HEK293 (cell line): ENCODE measurements around the gene QRICH1.

Source experiments
- CTCF ChIA-PET: fragments of 350-600 bp; formaldehyde crosslinking; extraction: SDS; loops from one replicate; lab custom pipeline; 2021; ENCODE audit warnings: antibody characterized with exemption; lab: Yijun Ruan, JAX
- POLR2A ChIA-PET: fragments of 300-600 bp; formaldehyde crosslinking; extraction: SDS; loops from one replicate; lab custom pipeline; 2020; ENCODE audit warnings: antibody characterized with exemption, inconsistent platforms; lab: Yijun Ruan, JAX
- H3K27ac ChIP-seq: fragments of 200-500 bp; sonication (Bioruptor generic); 2 replicates; pipeline ENCODE4 v1.5.1; 2014; ENCODE audit warnings: low read depth, low read length, control low read depth, inconsistent platforms; ENCODE audit errors: extremely low read depth
- H3K36me3 ChIP-seq, 2 experiments: fragments of 200-500 bp in 1 of 2; sonication (Bioruptor generic) in 1 of 2; 1 replicate in 1 of 2; 2 replicates in 1 of 2; pipeline ENCODE4 v1.5.1; 2014 to 2017; ENCODE audit warnings: inconsistent platforms in 2 of 2, low read length in 2 of 2; ENCODE audit not compliant: control insufficient read depth in 2 of 2, insufficient read depth in 1 of 2
- H3K4me1 ChIP-seq: fragments of 200-500 bp; sonication (Bioruptor generic); 2 replicates; pipeline ENCODE4 v1.5.1; 2014; ENCODE audit warnings: mild to moderate bottlenecking, low read length, inconsistent platforms; ENCODE audit not compliant: control insufficient read depth, insufficient read depth
- H3K4me3 ChIP-seq: 2 replicates; pipeline ENCODE4 v1.5.1; 2011; ENCODE audit warnings: low read depth, mild to moderate bottlenecking, control low read depth, low read length, moderate library complexity
- H3K9me3 ChIP-seq: fragments of 200-500 bp; sonication (Bioruptor generic); 2 replicates; pipeline ENCODE4 v1.5.1; 2014; ENCODE audit warnings: low read depth, low read length, inconsistent platforms; ENCODE audit not compliant: control insufficient read depth, insufficient read depth
- GLIS2 ChIP-seq: fragments of 450-650 bp; formaldehyde crosslinking; IDR thresholded peaks from 2 replicates; pipeline ENCODE4 v1.5.1; 2016; ENCODE audit warnings: missing biosample characterization, missing genetic modification characterization
- KLF8 ChIP-seq: fragments of 450-650 bp; formaldehyde crosslinking; IDR thresholded peaks from 2 replicates; pipeline ENCODE4 v1.5.1; 2016; ENCODE audit warnings: missing biosample characterization, missing genetic modification characterization
- PRDM1 ChIP-seq: fragments of 450-650 bp; formaldehyde crosslinking; IDR thresholded peaks from 2 replicates; pipeline ENCODE4; 2016; ENCODE audit warnings: missing biosample characterization, missing genetic modification characterization
- TRIM28 ChIP-seq: IDR thresholded peaks from 2 replicates; pipeline ENCODE4 v1.6.1; 2011; ENCODE audit warnings: low read length, control low read depth, borderline replicate concordance
- ZFP37 ChIP-seq: fragments of 450-650 bp; formaldehyde crosslinking; IDR thresholded peaks from 2 replicates; pipeline ENCODE4 v1.5.1; 2016; ENCODE audit warnings: missing biosample characterization, missing genetic modification characterization
- ZNF157 ChIP-seq: fragments of 450-650 bp; formaldehyde crosslinking; IDR thresholded peaks from 2 replicates; pipeline ENCODE4 v1.5.1; 2016; ENCODE audit warnings: missing biosample characterization, missing genetic modification characterization
- ZNF202 ChIP-seq: fragments of 450-650 bp; formaldehyde crosslinking; IDR thresholded peaks from 2 replicates; pipeline ENCODE4 v1.5.1; 2016; ENCODE audit warnings: missing biosample characterization, missing genetic modification characterization, borderline replicate concordance
- ZNF248 ChIP-seq: fragments of 450-650 bp; formaldehyde crosslinking; IDR thresholded peaks from 2 replicates; pipeline ENCODE4 v1.5.1; 2017; ENCODE audit warnings: missing biosample characterization, missing genetic modification characterization
- ZNF274 ChIP-seq, 2 experiments: fragments of 200-500 bp in 1 of 2; fragments of 450-650 bp in 1 of 2; sonication (Bioruptor generic) in 1 of 2; formaldehyde crosslinking in 1 of 2; IDR thresholded peaks; 2 replicates each; pipeline versions ENCODE4 v1.5.1 to v1.6.1; 2014 to 2016; ENCODE audit warnings: borderline replicate concordance in 1 of 2, inconsistent platforms in 1 of 2, low read length in 1 of 2, missing biosample characterization in 1 of 2, missing genetic modification characterization in 1 of 2
- ZNF426 ChIP-seq: fragments of 450-650 bp; formaldehyde crosslinking; IDR thresholded peaks from 2 replicates; pipeline ENCODE4 v1.5.1; 2017; ENCODE audit warnings: missing biosample characterization, missing genetic modification characterization, mild to moderate bottlenecking, inconsistent platforms, moderate library complexity
- ZNF433 ChIP-seq: fragments of 450-650 bp; formaldehyde crosslinking; IDR thresholded peaks from 2 replicates; pipeline ENCODE4 v1.5.1; 2016; ENCODE audit warnings: missing biosample characterization, missing genetic modification characterization, low read depth
- ZNF529 ChIP-seq: fragments of 450-650 bp; formaldehyde crosslinking; IDR thresholded peaks from 2 replicates; pipeline ENCODE4 v1.5.1; 2017; ENCODE audit warnings: missing genetic modification characterization, missing biosample characterization; ENCODE audit not compliant: insufficient replicate concordance
- ZNF785 ChIP-seq: fragments of 450-650 bp; formaldehyde crosslinking; IDR thresholded peaks from 2 replicates; pipeline ENCODE4 v1.5.1; 2016; ENCODE audit warnings: missing biosample characterization, missing genetic modification characterization
- TF ChIP-seq, protein P1 (sequence below): fragments of 450-650 bp; formaldehyde crosslinking; IDR thresholded peaks from 2 replicates; pipeline ENCODE4 v1.5.1; 2016; ENCODE audit warnings: missing biosample characterization, missing genetic modification characterization
- TF ChIP-seq, protein P2 (sequence below): fragments of 450-650 bp; formaldehyde crosslinking; IDR thresholded peaks from 2 replicates; pipeline ENCODE4 v1.5.1; 2016; ENCODE audit warnings: missing biosample characterization, missing genetic modification characterization
- TF ChIP-seq, protein P3 (sequence below): fragments of 450-650 bp; formaldehyde crosslinking; IDR thresholded peaks from 2 replicates; pipeline ENCODE4 v1.5.1; 2016; ENCODE audit warnings: missing biosample characterization, missing genetic modification characterization
- TF ChIP-seq, protein P4 (sequence below): fragments of 450-650 bp; formaldehyde crosslinking; IDR thresholded peaks from 2 replicates; pipeline ENCODE4 v1.5.1; 2017; ENCODE audit warnings: missing biosample characterization, missing genetic modification characterization
- TF ChIP-seq, protein P5 (sequence below): fragments of 450-650 bp; formaldehyde crosslinking; IDR thresholded peaks from 2 replicates; pipeline ENCODE4 v1.5.1; 2016; ENCODE audit warnings: missing biosample characterization, missing genetic modification characterization, borderline replicate concordance
- TF ChIP-seq, protein P6 (sequence below): fragments of 450-650 bp; formaldehyde crosslinking; IDR thresholded peaks from 2 replicates; pipeline ENCODE4 v1.5.1; 2016; ENCODE audit warnings: missing biosample characterization, missing genetic modification characterization
- TF ChIP-seq, protein P7 (sequence below): fragments of 450-650 bp; formaldehyde crosslinking; IDR thresholded peaks from 2 replicates; pipeline ENCODE4 v1.5.1; 2017; ENCODE audit warnings: missing biosample characterization, mild to moderate bottlenecking, missing genetic modification characterization, moderate library complexity

Gene QRICH1

DNA sequence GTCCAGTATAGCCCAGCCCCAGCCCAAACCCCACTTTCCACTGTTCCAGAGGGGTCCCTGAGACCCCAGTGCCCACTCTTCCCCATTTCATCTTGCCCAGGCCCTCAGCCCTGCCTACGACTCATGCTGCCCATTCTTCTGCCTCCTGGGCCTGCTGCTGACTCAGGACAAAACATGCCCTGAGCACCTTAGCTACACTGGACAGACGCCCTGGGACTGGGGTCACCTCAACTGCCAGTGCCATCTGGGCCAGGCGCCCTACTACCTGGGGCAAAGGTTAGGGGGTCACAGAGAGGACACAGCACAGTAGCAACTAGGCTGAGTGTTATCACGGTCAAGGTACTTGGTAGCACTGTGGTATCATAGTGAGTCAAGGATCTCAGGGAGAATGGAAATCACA is 41.6 kb upstream of the QRICH1 start:
- Histone ChIP-seq H3K9me3 (no peaks in the 10 kb centered on the region), H3K4me3 (no peak overlapping the region), H3K36me3 (peaks cover 0 to 13% of the 10 kb centered on the region in 2 experiments; a peak in 1 of 3 replicates), H3K4me1 (no peaks in the 10 kb centered on the region; the same call in 1 of the 2 replicates)
- CTCF ChIA-PET, result interaction anchor here (0.6 kb wide), 1 partner anchor 246 kb away, joined by 3 read pairs; no protein-coding TSS in a partner anchor
- POLR2A ChIA-PET, result no interaction called here
- no peak for TF ChIP-seq ZNF202 (tag by site-specific recombination)
- no peak for TF ChIP-seq TRIM28
- TF ChIP-seq, protein P1, sequence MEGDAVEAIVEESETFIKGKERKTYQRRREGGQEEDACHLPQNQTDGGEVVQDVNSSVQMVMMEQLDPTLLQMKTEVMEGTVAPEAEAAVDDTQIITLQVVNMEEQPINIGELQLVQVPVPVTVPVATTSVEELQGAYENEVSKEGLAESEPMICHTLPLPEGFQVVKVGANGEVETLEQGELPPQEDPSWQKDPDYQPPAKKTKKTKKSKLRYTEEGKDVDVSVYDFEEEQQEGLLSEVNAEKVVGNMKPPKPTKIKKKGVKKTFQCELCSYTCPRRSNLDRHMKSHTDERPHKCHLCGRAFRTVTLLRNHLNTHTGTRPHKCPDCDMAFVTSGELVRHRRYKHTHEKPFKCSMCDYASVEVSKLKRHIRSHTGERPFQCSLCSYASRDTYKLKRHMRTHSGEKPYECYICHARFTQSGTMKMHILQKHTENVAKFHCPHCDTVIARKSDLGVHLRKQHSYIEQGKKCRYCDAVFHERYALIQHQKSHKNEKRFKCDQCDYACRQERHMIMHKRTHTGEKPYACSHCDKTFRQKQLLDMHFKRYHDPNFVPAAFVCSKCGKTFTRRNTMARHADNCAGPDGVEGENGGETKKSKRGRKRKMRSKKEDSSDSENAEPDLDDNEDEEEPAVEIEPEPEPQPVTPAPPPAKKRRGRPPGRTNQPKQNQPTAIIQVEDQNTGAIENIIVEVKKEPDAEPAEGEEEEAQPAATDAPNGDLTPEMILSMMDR (tag by site-specific recombination), result no peak
- TF ChIP-seq PRDM1 (tag by site-specific recombination), result no peak
- TF ChIP-seq ZNF426 (tag by site-specific recombination), result no peak
- no peak for TF ChIP-seq GLIS2 (tag by site-specific recombination)
- TF ChIP-seq, protein P2, sequence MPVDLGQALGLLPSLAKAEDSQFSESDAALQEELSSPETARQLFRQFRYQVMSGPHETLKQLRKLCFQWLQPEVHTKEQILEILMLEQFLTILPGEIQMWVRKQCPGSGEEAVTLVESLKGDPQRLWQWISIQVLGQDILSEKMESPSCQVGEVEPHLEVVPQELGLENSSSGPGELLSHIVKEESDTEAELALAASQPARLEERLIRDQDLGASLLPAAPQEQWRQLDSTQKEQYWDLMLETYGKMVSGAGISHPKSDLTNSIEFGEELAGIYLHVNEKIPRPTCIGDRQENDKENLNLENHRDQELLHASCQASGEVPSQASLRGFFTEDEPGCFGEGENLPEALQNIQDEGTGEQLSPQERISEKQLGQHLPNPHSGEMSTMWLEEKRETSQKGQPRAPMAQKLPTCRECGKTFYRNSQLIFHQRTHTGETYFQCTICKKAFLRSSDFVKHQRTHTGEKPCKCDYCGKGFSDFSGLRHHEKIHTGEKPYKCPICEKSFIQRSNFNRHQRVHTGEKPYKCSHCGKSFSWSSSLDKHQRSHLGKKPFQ (tag by site-specific recombination), result no peak
- no peak for TF ChIP-seq ZNF274 (IDR thresholded peaks at IDR 0.05; ENCODE audit: low read length)
- no peak for TF ChIP-seq ZNF274 (tag by site-specific recombination; IDR thresholded peaks at IDR 0.05; ENCODE audit: borderline replicate concordance)
- TF ChIP-seq ZNF248, result no peak
- TF ChIP-seq, protein P3, sequence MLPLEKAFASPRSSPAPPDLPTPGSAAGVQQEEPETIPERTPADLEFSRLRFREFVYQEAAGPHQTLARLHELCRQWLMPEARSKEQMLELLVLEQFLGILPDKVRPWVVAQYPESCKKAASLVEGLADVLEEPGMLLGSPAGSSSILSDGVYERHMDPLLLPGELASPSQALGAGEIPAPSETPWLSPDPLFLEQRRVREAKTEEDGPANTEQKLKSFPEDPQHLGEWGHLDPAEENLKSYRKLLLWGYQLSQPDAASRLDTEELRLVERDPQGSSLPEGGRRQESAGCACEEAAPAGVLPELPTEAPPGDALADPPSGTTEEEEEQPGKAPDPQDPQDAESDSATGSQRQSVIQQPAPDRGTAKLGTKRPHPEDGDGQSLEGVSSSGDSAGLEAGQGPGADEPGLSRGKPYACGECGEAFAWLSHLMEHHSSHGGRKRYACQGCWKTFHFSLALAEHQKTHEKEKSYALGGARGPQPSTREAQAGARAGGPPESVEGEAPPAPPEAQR, result no peak
- TF ChIP-seq, protein P4, sequence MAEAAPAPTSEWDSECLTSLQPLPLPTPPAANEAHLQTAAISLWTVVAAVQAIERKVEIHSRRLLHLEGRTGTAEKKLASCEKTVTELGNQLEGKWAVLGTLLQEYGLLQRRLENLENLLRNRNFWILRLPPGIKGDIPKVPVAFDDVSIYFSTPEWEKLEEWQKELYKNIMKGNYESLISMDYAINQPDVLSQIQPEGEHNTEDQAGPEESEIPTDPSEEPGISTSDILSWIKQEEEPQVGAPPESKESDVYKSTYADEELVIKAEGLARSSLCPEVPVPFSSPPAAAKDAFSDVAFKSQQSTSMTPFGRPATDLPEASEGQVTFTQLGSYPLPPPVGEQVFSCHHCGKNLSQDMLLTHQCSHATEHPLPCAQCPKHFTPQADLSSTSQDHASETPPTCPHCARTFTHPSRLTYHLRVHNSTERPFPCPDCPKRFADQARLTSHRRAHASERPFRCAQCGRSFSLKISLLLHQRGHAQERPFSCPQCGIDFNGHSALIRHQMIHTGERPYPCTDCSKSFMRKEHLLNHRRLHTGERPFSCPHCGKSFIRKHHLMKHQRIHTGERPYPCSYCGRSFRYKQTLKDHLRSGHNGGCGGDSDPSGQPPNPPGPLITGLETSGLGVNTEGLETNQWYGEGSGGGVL (tag by site-specific recombination), result no peak
- TF ChIP-seq ZNF433 (tag by site-specific recombination), result no peak
- TF ChIP-seq, all 188 proteins: peak for 0
- no peak overlapping the region for H3K27ac ChIP-seq

DNA sequence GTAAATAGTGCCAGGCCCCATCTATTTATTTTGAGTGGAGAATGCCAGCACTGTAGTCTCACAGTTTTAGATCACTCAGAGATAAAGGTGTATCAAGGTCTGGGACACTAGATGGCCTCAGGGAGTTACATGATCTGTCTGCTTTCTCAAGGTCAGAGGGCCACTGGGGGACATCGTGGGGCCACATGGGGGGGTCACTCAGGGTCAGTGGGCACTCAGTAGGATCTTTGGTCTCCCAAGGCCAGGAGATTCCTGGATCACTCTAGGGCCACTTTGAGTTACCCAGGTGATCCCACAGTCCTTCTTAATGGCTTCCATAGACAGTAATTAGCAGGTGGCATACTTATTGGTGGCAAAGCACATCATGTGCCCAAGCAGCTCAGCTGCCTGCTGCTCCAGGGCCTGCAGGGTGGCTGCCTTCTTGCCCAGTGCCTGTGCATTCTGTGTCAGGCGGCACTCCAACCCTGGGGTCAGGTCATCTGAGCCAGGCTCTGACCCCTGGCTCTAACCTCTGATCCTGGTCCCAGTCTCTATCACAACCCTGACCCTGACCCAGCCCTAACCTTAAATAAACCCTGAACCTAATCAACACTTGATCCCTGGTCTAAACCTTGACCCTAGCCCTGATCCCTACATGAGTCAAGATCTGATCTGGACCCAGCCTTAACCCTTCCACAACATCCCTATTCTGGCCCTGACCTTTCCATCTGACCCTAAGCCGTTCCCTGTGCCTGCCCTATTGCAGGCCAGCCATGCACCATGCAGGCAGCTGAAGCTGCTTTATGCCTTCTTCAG is 40.8 kb upstream of the QRICH1 start:
- Histone ChIP-seq H3K27ac (no peak overlapping the region), H3K4me1 (no peaks in the 10 kb centered on the region; the same call in 1 of the 2 replicates), H3K9me3 (no peaks in the 10 kb centered on the region), H3K4me3 (no peak overlapping the region), H3K36me3 (peaks cover 0 to 21% of the 10 kb centered on the region in 2 experiments; a peak in 1 of 3 replicates)
- ChIA-PET POLR2A (interaction anchor here (1.9 kb wide), 1 partner anchor 41 kb away, joined by 8 read pairs; the partner anchor contains the start of gene QRICH1), CTCF (interaction anchor here (0.5 to 0.7 kb wide), 4 partner anchors 32 to 1432 kb away, joined by 3 read pairs; no protein-coding TSS in a partner anchor)
- TF ChIP-seq, protein P5, sequence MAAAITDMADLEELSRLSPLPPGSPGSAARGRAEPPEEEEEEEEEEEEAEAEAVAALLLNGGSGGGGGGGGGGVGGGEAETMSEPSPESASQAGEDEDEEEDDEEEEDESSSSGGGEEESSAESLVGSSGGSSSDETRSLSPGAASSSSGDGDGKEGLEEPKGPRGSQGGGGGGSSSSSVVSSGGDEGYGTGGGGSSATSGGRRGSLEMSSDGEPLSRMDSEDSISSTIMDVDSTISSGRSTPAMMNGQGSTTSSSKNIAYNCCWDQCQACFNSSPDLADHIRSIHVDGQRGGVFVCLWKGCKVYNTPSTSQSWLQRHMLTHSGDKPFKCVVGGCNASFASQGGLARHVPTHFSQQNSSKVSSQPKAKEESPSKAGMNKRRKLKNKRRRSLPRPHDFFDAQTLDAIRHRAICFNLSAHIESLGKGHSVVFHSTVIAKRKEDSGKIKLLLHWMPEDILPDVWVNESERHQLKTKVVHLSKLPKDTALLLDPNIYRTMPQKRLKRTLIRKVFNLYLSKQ, result no peak
- TF ChIP-seq, protein P6, sequence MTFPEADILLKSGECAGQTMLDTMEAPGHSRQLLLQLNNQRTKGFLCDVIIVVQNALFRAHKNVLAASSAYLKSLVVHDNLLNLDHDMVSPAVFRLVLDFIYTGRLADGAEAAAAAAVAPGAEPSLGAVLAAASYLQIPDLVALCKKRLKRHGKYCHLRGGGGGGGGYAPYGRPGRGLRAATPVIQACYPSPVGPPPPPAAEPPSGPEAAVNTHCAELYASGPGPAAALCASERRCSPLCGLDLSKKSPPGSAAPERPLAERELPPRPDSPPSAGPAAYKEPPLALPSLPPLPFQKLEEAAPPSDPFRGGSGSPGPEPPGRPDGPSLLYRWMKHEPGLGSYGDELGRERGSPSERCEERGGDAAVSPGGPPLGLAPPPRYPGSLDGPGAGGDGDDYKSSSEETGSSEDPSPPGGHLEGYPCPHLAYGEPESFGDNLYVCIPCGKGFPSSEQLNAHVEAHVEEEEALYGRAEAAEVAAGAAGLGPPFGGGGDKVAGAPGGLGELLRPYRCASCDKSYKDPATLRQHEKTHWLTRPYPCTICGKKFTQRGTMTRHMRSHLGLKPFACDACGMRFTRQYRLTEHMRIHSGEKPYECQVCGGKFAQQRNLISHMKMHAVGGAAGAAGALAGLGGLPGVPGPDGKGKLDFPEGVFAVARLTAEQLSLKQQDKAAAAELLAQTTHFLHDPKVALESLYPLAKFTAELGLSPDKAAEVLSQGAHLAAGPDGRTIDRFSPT, result no peak
- no peak for TF ChIP-seq ZNF785 (tag by site-specific recombination)
- TF ChIP-seq ZNF529 (tag by site-specific recombination), result no peak
- TF ChIP-seq KLF8 (tag by site-specific recombination), result no peak
- TF ChIP-seq, protein P7, sequence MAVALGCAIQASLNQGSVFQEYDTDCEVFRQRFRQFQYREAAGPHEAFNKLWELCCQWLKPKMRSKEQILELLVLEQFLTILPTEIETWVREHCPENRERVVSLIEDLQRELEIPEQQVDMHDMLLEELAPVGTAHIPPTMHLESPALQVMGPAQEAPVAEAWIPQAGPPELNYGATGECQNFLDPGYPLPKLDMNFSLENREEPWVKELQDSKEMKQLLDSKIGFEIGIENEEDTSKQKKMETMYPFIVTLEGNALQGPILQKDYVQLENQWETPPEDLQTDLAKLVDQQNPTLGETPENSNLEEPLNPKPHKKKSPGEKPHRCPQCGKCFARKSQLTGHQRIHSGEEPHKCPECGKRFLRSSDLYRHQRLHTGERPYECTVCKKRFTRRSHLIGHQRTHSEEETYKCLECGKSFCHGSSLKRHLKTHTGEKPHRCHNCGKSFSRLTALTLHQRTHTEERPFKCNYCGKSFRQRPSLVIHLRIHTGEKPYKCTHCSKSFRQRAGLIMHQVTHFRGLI, result no peak
- TF ChIP-seq ZNF157 (tag by site-specific recombination), result no peak
- no peak for TF ChIP-seq ZFP37
